HEK293 (cell line): Measurements from ENCODE around the gene CYP39A1.
A peak's percentile ranks its signal among the peaks of the same experiment; 100 is the strongest.
"Not testable (repeated sequence)": the region's sequence is repeated elsewhere in the genome, so short reads cannot be mapped to it uniquely, and the experiment has no call there.

Experiments used
- CTCF ChIA-PET: fragments of 350-600 bp; formaldehyde crosslinking; extraction: SDS; loops from one replicate; lab custom pipeline; 2021; ENCODE audit warnings: antibody characterized with exemption; lab: Yijun Ruan, JAX
- POLR2A ChIA-PET: fragments of 300-600 bp; formaldehyde crosslinking; extraction: SDS; loops from one replicate; lab custom pipeline; 2020; ENCODE audit warnings: antibody characterized with exemption, inconsistent platforms; lab: Yijun Ruan, JAX
- H3K27ac ChIP-seq: fragments of 200-500 bp; sonication (Bioruptor generic); 2 replicates; pipeline ENCODE4 v1.5.1; 2014; ENCODE audit warnings: low read depth, low read length, control low read depth, inconsistent platforms; ENCODE audit errors: extremely low read depth
- H3K36me3 ChIP-seq, 2 experiments: fragments of 200-500 bp in 1 of 2; sonication (Bioruptor generic) in 1 of 2; 1 replicate in 1 of 2; 2 replicates in 1 of 2; pipeline ENCODE4 v1.5.1; 2014 to 2017; ENCODE audit warnings: inconsistent platforms in 2 of 2, low read length in 2 of 2; ENCODE audit not compliant: control insufficient read depth in 2 of 2, insufficient read depth in 1 of 2
- H3K4me1 ChIP-seq: fragments of 200-500 bp; sonication (Bioruptor generic); 2 replicates; pipeline ENCODE4 v1.5.1; 2014; ENCODE audit warnings: mild to moderate bottlenecking, low read length, inconsistent platforms; ENCODE audit not compliant: control insufficient read depth, insufficient read depth
- H3K4me3 ChIP-seq: 2 replicates; pipeline ENCODE4 v1.5.1; 2011; ENCODE audit warnings: low read depth, mild to moderate bottlenecking, control low read depth, low read length, moderate library complexity
- H3K9me3 ChIP-seq: fragments of 200-500 bp; sonication (Bioruptor generic); 2 replicates; pipeline ENCODE4 v1.5.1; 2014; ENCODE audit warnings: low read depth, low read length, inconsistent platforms; ENCODE audit not compliant: control insufficient read depth, insufficient read depth
- BCL11B ChIP-seq: fragments of 450-650 bp; formaldehyde crosslinking; IDR thresholded peaks from 2 replicates; pipeline ENCODE4 v1.5.1; 2016; ENCODE audit warnings: low read depth, missing biosample characterization, missing genetic modification characterization
- GLIS1 ChIP-seq: fragments of 450-650 bp; formaldehyde crosslinking; IDR thresholded peaks from 2 replicates; pipeline ENCODE4 v1.5.1; 2016; ENCODE audit warnings: missing biosample characterization, missing genetic modification characterization
- SETDB1 ChIP-seq: IDR thresholded peaks from one replicate; pipeline ENCODE4 v1.6.1; 2017; ENCODE audit warnings: mild to moderate bottlenecking, low read length, moderate library complexity, mixed read lengths; ENCODE audit not compliant: insufficient read length
- YY1 ChIP-seq: fragments of 450-650 bp; formaldehyde crosslinking; IDR thresholded peaks from 2 replicates; pipeline ENCODE4 v1.5.1; 2018; ENCODE audit warnings: missing biosample characterization, missing genetic modification characterization
- ZNF10 ChIP-seq: fragments of 450-650 bp; formaldehyde crosslinking; IDR thresholded peaks from 2 replicates; pipeline ENCODE4 v1.5.1; 2017; ENCODE audit warnings: missing biosample characterization, missing genetic modification characterization
- ZNF114 ChIP-seq: fragments of 450-650 bp; formaldehyde crosslinking; IDR thresholded peaks from 2 replicates; pipeline ENCODE4 v1.5.0; 2017; ENCODE audit warnings: missing biosample characterization, missing genetic modification characterization
- ZNF146 ChIP-seq: fragments of 450-650 bp; formaldehyde crosslinking; IDR thresholded peaks from 2 replicates; pipeline ENCODE4 v1.5.1; 2016; ENCODE audit warnings: missing biosample characterization, missing genetic modification characterization
- ZNF157 ChIP-seq: fragments of 450-650 bp; formaldehyde crosslinking; IDR thresholded peaks from 2 replicates; pipeline ENCODE4 v1.5.1; 2016; ENCODE audit warnings: missing biosample characterization, missing genetic modification characterization
- ZNF23 ChIP-seq: fragments of 450-650 bp; formaldehyde crosslinking; IDR thresholded peaks from 2 replicates; pipeline ENCODE4 v1.5.1; 2016; ENCODE audit warnings: missing biosample characterization, missing genetic modification characterization, borderline replicate concordance
- ZNF311 ChIP-seq: fragments of 450-650 bp; formaldehyde crosslinking; IDR thresholded peaks from 2 replicates; pipeline ENCODE4 v1.5.1; 2017; ENCODE audit warnings: missing biosample characterization, missing genetic modification characterization, borderline replicate concordance
- ZNF473 ChIP-seq: fragments of 450-650 bp; formaldehyde crosslinking; IDR thresholded peaks from 2 replicates; pipeline ENCODE4 v1.5.1; 2017; ENCODE audit warnings: missing biosample characterization, missing genetic modification characterization
- ZNF544 ChIP-seq: fragments of 450-650 bp; formaldehyde crosslinking; IDR thresholded peaks from 2 replicates; pipeline ENCODE4 v1.5.0; 2017; ENCODE audit warnings: missing biosample characterization, missing genetic modification characterization
- TF ChIP-seq, protein P1 (sequence below): fragments of 450-650 bp; formaldehyde crosslinking; IDR thresholded peaks from 2 replicates; pipeline ENCODE4 v1.5.1; 2016; ENCODE audit warnings: missing biosample characterization, missing genetic modification characterization, borderline replicate concordance
- TF ChIP-seq, protein P2 (sequence below): fragments of 450-650 bp; formaldehyde crosslinking; IDR thresholded peaks from 2 replicates; pipeline ENCODE4 v1.5.1; 2016; ENCODE audit warnings: missing biosample characterization, missing genetic modification characterization
- TF ChIP-seq, protein P3 (sequence below): fragments of 450-650 bp; formaldehyde crosslinking; IDR thresholded peaks from 2 replicates; pipeline ENCODE4 v1.5.1; 2016; ENCODE audit warnings: missing biosample characterization, missing genetic modification characterization
- TF ChIP-seq, protein P4 (sequence below): fragments of 450-650 bp; formaldehyde crosslinking; IDR thresholded peaks from 2 replicates; pipeline ENCODE4 v1.5.1; 2017; ENCODE audit warnings: missing biosample characterization, missing genetic modification characterization

Gene CYP39A1

DNA sequence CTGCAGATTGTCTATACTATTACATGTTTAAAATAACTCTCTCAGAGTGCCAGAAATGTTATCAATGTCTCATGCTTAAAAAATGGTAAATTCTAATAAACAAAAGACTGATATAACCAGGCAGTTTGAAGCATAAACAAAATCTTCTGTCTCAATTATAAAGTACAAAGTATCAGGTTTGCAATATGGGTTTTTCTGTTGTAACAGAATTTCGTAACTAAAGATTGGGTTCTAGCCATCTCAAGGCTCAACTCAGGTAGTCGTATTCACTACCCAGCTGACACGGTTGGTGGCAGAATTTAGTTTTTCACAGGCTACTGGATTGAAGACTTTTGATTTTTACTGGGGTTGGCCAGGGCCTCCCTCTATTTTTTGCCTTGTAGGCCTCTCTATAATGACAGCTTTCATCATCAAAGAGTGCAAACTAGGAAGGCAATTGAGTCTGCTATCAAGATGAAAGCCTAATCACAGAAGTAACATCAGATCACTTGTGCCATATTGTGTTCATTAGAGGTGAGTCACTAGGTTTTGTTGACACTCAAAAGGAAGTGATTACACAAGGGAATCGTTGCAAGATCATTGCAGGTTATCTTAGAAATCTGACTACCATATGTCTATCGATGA, 3.6 kb downstream of the CYP39A1 start (continued):
- TF ChIP-seq, protein P1, sequence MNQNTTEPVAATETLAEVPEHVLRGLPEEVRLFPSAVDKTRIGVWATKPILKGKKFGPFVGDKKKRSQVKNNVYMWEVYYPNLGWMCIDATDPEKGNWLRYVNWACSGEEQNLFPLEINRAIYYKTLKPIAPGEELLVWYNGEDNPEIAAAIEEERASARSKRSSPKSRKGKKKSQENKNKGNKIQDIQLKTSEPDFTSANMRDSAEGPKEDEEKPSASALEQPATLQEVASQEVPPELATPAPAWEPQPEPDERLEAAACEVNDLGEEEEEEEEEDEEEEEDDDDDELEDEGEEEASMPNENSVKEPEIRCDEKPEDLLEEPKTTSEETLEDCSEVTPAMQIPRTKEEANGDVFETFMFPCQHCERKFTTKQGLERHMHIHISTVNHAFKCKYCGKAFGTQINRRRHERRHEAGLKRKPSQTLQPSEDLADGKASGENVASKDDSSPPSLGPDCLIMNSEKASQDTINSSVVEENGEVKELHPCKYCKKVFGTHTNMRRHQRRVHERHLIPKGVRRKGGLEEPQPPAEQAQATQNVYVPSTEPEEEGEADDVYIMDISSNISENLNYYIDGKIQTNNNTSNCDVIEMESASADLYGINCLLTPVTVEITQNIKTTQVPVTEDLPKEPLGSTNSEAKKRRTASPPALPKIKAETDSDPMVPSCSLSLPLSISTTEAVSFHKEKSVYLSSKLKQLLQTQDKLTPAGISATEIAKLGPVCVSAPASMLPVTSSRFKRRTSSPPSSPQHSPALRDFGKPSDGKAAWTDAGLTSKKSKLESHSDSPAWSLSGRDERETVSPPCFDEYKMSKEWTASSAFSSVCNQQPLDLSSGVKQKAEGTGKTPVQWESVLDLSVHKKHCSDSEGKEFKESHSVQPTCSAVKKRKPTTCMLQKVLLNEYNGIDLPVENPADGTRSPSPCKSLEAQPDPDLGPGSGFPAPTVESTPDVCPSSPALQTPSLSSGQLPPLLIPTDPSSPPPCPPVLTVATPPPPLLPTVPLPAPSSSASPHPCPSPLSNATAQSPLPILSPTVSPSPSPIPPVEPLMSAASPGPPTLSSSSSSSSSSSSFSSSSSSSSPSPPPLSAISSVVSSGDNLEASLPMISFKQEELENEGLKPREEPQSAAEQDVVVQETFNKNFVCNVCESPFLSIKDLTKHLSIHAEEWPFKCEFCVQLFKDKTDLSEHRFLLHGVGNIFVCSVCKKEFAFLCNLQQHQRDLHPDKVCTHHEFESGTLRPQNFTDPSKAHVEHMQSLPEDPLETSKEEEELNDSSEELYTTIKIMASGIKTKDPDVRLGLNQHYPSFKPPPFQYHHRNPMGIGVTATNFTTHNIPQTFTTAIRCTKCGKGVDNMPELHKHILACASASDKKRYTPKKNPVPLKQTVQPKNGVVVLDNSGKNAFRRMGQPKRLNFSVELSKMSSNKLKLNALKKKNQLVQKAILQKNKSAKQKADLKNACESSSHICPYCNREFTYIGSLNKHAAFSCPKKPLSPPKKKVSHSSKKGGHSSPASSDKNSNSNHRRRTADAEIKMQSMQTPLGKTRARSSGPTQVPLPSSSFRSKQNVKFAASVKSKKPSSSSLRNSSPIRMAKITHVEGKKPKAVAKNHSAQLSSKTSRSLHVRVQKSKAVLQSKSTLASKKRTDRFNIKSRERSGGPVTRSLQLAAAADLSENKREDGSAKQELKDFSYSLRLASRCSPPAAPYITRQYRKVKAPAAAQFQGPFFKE (tag by site-specific recombination), result no peak
- TF ChIP-seq ZNF473 (tag by site-specific recombination) (no peak), BCL11B (no peak), YY1 (tag by site-specific recombination) (no peak), ZNF544 (tag by site-specific recombination) (no peak), SETDB1 (no peak), ZNF114 (no peak), ZNF157 (no peak), ZNF311 (no peak), ZNF10 (tag by site-specific recombination) (no peak), ZNF23 (tag by site-specific recombination) (no peak), GLIS1 (tag by site-specific recombination) (no peak)
- TF ChIP-seq, protein P2, sequence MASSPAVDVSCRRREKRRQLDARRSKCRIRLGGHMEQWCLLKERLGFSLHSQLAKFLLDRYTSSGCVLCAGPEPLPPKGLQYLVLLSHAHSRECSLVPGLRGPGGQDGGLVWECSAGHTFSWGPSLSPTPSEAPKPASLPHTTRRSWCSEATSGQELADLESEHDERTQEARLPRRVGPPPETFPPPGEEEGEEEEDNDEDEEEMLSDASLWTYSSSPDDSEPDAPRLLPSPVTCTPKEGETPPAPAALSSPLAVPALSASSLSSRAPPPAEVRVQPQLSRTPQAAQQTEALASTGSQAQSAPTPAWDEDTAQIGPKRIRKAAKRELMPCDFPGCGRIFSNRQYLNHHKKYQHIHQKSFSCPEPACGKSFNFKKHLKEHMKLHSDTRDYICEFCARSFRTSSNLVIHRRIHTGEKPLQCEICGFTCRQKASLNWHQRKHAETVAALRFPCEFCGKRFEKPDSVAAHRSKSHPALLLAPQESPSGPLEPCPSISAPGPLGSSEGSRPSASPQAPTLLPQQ (tag by site-specific recombination), result 0 out of 2 replicates have a peak, but pooled peaks have one; percentile 11
- TF ChIP-seq, protein P3, sequence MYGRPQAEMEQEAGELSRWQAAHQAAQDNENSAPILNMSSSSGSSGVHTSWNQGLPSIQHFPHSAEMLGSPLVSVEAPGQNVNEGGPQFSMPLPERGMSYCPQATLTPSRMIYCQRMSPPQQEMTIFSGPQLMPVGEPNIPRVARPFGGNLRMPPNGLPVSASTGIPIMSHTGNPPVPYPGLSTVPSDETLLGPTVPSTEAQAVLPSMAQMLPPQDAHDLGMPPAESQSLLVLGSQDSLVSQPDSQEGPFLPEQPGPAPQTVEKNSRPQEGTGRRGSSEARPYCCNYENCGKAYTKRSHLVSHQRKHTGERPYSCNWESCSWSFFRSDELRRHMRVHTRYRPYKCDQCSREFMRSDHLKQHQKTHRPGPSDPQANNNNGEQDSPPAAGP (tag by site-specific recombination), result no peak
- TF ChIP-seq, protein P4, sequence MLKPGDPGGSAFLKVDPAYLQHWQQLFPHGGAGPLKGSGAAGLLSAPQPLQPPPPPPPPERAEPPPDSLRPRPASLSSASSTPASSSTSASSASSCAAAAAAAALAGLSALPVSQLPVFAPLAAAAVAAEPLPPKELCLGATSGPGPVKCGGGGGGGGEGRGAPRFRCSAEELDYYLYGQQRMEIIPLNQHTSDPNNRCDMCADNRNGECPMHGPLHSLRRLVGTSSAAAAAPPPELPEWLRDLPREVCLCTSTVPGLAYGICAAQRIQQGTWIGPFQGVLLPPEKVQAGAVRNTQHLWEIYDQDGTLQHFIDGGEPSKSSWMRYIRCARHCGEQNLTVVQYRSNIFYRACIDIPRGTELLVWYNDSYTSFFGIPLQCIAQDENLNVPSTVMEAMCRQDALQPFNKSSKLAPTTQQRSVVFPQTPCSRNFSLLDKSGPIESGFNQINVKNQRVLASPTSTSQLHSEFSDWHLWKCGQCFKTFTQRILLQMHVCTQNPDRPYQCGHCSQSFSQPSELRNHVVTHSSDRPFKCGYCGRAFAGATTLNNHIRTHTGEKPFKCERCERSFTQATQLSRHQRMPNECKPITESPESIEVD (tag by site-specific recombination), result peak; percentile 49; the same call in 1 of the 2 replicates

DNA sequence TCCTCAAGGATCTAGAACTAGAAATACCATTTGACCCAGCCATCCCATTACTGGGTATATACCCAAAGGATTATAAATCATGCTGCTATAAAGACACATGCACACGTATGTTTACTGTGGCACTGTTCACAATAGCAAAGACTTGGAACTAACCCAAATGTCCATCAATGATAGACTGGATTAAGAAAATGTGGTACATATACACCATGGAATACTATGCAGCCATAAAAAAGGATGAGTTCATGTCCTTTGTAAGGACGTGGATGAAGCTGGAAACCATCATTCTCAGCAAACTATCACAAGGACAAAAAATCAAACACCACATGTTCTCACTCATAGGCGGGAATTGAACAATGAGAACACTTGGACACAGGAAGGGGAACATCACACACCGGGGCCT, 4.5 kb downstream of the CYP39A1 start:
- H3K27ac ChIP-seq, H3K9me3 ChIP-seq, H3K36me3 ChIP-seq, H3K4me3 ChIP-seq, POLR2A ChIA-PET, CTCF ChIA-PET: not testable (repeated sequence)
- TF ChIP-seq ZNF146 (tag by site-specific recombination), result peak; percentile 93
- peaks cover 11% of the 10 kb centered on the region; the same call in 1 of the 2 replicates for H3K4me1 ChIP-seq
